ENCODE data around the gene TUFM. TPM values are rescaled to one million over a fixed set of nuclear protein-coding genes. Genes with fewer than 3 reads are reported as not detected.
"Not testable (repeated sequence)": the region's sequence is repeated elsewhere in the genome, so short reads cannot be mapped to it uniquely, and the experiment has no call there.

TUFM gene
- total RNA-seq, 1 experiment from 2014 or later, result 159 TPM

DNA sequence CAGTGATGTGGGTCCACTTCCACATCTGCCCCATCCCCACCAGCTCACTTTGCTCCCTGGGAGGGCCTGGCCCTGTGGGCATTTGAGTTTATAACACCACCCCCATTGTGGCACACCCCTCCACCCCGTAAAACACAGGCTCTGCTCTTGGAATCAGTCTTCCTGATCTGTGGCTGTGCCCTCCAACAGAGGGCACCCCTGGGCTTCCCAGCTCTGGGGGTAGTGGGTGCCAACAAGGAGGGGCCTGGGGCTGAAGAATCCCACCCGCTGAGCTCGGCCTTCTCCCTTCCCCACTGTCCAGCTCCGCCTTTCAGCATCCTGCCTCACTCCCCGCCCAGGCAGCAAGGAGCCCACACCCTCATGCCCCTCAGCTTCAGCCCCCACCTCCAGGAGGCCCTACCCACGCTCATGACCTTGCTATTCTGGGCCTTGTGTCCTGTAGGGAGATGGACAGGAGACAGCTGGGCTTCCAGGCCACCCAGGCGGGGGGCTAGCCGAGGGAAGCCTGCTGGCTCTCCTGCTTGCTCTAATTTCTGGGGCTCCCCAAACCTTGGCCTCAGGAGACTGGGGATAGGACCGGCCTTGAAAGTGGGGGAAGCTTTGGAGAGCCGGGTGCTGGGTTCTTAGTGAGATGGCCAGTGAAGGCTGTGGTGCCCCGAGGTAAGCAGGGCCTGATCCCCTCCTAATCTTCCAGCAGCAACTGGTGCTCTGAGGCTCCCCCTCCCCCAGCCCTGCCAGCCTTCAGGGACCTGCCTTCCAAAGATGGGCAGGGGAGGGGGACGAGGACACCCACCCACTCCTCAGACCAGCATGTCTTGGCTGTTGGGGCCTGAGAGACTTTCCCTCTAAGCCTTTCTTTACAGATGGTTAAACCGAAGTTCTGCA is 29.2 kb upstream of the TUFM start:
- DNase-seq (ENCODE audit: low spot score), result no peak

DNA sequence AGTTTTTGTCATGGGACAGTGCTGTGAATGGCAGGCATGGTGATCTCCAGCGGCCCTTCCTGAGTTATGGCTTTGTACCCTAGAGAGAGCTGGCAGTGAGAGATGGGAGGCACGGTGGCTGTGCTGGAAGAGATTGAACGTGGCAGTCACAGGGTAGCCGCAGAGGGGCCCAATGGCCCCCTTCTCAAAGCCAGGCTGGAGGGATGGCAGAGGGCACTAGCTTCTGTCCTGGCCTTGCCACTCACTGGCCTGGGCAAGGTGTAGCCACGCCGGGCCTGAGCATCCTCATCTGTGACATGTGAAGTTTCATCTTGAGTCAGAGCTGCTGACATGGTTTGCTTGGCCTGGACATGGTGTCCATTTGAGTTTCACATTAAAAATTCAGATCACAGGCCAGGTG is 28.3 kb upstream of the TUFM start:
- no peak for DNase-seq (ENCODE audit: low spot score)

GRCh38 chr16:28873543-28874201 is 27.5 kb upstream of the TUFM start:
- no peak for DNase-seq (ENCODE audit: low spot score)

DNA sequence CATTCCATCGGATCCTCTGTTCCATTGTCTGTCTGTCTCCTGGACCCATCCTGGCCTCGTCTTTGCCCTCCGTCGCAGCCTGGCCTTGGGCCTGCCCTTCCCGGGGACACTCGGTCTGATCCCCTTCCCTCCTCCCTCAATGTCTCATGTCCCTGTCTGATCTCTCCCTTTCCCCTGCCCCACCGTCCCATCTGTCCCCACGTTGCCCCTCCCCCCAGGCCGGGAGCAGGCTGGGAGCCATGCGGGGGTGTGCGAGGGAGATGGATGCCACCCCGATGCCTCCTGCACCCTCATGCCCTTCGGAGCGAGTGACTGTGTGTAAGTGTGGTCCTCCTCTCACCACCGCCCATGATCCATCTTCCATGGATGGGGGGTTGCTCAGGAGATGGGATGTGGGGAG is 26.8 kb upstream of the TUFM start:
- DNase-seq (ENCODE audit: low spot score), result no peak

DNA sequence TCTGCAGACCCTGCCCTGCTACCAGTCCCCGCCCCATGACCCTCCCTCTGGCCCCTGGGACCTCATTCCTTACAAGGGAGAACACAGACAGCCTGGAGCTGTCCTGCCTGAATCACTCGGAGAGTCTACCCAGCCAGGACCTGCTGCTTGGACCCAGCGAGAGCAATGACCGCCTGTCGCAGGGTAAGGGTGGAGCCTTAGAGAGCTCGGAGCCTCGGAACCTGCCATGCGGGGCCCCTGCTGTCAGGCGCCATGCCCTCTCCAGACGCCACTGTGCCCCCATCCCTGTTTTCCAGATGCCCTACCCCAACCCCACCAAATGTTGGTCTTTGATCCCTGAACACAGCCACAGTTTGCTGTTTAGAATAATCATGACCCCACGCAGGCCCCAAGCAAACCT is 23.1 kb upstream of the TUFM start:
- DNase-seq (ENCODE audit: low spot score), result no peak

DNA sequence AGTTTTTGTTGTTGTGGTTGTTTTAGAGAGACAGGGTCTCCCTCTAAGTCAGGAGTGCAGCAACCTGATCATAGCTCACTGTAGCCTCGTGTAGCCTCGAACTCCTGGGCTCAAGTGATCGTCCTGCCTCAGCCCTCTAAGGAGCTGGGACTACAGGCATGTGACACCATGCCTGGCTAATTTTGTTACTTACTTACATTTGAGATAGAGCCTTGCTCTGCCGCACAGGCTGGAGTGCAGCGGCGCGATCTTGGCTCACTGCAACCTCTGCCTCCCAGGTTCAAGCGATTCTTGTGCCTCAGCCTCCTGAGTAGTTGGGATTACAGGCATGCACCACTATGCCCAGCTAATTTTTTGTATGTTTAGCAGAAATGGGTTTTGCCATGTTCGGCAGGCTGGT is 21.5 kb upstream of the TUFM start:
- not testable (repeated sequence) for DNase-seq (ENCODE audit: low spot score)

GRCh38 chr16:28867241-28867640 is 21.1 kb upstream of the TUFM start:
- no peak for DNase-seq (ENCODE audit: low spot score)

DNA sequence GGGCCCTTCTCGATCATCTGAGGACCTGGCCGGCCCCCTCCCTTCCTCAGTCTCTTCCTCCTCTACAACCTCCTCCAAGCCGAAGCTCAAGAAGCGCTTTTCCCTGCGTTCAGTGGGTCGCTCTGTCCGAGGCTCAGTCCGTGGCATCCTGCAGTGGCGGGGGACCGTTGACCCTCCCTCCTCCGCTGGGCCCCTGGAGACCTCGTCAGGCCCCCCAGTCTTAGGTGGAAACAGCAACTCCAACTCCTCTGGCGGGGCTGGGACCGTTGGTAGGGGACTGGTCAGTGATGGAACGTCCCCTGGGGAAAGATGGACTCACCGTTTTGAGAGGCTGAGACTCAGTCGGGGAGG is 20.3 kb upstream of the TUFM start:
- DNase-seq (ENCODE audit: low spot score), result no peak

DNA sequence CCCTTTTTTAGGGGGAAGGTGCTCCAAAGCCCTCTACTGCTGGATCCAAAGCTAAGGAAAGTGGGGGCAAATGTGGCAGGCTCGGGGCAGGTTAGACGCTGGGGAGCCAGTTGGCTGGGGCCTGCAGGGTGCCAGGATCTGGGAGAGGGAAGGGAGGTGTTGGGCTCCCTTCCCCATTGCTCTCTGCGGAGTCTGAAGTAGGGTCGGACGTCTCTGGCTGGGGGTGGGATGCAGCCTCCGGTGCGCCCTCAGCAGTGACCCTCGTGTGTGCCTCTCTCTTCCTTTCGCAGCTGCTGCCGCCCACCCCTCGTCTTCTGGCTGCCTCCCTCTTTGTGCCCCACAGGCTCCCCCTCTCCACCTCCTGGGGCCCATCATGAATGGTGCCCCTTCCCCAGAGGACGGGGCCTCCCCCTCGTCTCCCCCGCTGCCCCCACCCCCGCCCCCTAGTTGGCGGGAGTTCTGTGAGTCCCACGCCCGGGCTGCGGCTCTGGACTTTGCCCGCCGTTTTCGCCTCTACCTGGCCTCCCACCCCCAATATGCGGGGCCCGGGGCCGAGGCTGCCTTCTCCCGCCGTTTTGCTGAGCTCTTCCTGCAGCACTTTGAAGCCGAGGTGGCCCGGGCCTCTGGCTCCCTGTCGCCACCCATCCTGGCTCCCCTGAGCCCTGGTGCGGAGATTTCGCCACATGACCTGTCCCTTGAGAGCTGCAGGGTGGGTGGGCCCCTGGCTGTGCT is 19.7 kb upstream of the TUFM start:
- DNase-seq (ENCODE audit: low spot score), result no peak

DNA sequence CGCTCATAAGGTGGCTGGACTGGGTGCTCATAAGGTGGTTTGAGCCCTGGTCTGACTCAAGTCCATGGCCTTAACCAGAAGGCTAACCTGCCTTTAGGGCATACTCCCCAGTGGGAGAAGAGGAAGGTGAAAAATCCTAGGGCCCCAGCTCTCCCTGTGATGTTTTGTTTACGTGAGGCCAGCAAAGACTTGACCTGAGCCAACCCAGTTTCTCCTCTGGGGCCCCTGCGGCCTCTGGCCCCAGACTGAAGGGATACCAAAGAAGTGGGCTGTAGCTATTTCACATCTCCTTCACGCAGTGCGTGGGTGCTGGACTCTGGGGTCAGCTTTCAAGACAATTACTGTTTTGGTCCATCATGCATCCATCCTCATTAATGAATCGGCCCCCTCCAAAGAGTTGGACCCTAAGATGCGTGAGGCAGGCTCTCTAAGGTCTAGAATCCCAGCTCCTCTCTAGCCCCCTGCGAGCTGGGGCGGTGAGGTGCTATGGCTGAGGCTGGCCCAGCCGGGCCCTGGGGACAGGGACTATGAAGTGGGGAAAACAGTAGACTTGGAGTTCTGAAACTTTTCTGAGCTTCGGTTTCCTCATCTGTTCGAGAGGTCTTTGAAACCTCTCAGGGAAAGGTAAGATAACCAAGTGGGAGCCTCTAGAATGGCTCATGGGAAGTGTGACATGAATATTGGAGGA is 19.0 kb upstream of the TUFM start:
- DNase-seq (ENCODE audit: low spot score), result no peak

DNA sequence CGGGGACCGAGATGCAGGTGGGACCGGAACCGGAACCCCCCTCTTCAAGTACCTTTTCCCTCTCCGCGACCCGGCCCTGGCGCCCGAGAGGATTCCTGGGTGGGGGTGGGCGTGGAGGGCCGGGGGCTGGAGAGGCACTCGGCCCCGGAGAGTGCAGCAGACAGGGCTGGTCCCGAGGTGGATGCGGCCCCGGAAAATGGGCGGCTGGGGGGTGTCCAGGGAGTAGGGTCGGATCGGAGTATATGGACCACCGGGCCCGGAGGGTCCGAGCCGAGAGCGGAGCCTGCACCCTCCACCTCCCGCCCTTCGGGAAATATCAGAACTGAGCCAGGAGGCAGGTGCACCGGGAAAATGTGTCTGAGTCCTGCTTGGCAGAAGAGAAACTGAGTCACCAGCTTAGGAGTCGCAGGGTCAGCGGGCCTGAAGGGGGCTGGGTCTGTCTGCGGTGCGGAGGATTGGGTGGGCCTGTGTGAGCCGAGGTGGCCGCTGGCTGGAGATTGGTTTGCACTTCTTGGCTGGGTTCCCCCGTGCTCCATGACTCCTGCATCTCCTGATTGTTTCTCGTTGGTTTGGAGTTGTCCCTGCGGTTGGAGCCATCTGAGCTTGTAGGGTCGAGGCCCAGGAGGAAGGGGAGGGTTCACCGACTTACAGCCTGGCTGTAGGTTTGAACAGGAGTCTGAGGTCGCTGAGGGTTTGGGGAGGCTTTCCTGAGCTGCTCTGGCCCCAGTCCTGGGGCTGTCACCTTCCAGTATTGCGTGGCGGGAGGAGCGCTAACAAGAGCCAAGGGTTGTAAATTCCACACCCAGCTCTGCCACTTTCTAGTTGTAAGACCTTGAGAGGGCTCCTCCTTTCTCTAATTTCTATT is 18.0 kb upstream of the TUFM start:
- no peak for DNase-seq (ENCODE audit: low spot score)

DNA sequence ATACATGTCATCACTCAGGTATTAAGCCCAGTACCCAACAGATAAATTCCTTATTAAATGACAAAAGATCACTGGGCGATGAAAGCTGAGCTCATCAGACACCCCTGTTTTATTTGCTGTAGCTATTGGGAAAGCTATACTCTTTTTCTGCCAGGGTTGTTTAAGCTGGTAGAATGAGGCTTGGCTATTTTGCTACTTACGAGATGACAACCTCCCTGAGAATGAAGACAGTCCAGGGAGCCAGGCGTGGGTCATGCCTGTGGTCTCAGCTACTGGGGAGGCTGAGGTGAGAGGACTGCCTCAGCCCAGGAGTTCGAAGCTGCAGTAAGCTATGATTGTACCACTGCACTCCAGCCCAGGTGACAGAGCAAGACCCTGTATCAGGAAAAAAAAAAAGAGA is 13.2 kb upstream of the TUFM start:
- no peak for DNase-seq (ENCODE audit: low spot score)

DNA sequence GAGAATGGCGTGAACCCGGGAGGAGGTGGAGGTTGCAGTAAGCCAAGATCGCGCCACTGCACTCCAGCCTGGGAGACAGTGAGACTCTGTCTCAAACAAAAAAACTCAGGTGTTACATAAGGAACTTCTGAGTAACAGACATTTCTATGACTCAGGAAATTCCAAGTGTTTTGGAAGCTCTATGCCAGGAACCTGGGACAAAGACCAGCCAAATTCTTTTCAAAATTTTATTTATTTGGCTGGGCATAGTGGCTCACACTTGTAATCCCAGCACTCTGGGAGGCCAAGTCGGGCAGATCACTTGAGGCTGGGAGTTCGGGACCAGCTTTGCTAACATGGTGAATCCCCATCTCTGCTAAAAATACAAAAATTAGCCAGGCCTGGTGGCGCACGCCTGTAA is 12.3 kb upstream of the TUFM start:
- no peak for DNase-seq (ENCODE audit: low spot score)

DNA sequence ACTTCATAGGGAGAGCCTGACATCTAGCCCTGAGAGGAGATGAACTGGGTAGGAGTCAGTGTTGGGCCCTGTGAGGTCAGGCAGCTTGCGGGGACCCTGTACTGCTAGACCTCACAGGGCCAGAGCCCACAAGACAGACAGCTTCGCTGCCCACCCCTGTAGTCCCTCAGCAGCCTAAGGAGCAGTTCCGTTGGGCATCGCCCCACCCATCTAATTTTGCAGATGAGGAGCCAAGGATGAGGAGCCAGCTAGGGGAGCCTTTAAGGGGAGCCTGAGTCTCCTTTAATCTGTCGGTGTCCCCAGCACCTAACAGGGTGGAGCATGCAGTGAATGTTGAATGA is 755 bp upstream of the TUFM start:
- DNase-seq (ENCODE audit: low spot score), result no peak

GRCh38 chr16:28845761-28846079 is 428 bp downstream of the TUFM start:
- DNase-seq (ENCODE audit: low spot score), result no peak

GRCh38 chr16:28845293-28845692 is 855 bp downstream of the TUFM start:
- DNase-seq (ENCODE audit: low spot score), result no peak

- DNase-seq (ENCODE audit: low spot score), result no peak
Observed at GRCh38 chr16:28844226-28844885, 1.8 kb downstream of the TUFM start.

- no peak for DNase-seq (ENCODE audit: low spot score)
Observed at GRCh38 chr16:28843766-28844165, 2.4 kb downstream of the TUFM start.

DNA sequence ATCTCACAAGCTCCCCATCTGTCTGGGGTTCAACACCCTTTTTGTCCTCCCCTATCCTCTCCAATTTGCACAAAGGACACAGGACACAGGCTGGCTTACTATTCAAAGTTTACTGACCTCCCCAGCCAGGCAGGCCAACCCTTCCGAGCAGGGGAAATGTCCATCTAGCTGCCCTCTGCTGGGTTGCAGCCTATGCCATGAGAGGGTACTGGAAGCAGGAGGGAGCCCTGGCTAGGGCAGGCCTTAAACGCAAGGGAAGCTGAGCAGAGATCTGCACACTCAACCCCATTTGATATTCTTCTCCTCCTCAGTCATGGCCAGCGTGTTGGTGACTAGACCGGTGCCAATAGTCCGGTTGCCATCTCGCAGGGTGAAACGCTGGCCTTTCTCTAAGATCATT is 3.5 kb downstream of the TUFM start:
- no peak for DNase-seq (ENCODE audit: low spot score)

DNA sequence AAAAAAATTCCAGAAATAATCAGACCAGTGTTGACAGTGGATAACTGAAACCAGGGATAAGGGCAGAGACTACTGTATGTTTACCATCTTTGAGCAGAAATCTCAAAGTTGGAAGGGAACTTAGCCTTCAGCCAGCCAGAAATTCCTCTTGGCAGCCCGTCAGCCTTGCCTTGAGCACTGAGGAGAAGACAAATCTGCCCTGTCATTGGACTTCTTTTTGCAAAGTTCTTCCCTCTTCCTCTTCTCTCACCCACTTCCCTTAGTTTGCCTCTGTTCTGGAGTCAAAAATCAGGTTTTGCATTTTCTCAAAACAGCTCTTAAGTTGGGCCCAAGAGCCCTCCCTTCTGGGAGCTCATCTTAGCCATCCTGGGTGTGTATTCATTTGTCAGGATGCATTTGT is 6.2 kb downstream of the TUFM start:
- DNase-seq (ENCODE audit: low spot score), result no peak

- no peak for DNase-seq (ENCODE audit: low spot score)
Observed at GRCh38 chr16:28839004-28839639, 7.0 kb downstream of the TUFM start.
